LoVo (cell line): ENCODE results near the gene C5orf47.

Experiments
- DNase-seq: peaks from one replicate; pipeline ENCODE4 v3.0.0-alpha.2; 2016; ENCODE audit warnings: low spot score

C5orf47 gene

DNA sequence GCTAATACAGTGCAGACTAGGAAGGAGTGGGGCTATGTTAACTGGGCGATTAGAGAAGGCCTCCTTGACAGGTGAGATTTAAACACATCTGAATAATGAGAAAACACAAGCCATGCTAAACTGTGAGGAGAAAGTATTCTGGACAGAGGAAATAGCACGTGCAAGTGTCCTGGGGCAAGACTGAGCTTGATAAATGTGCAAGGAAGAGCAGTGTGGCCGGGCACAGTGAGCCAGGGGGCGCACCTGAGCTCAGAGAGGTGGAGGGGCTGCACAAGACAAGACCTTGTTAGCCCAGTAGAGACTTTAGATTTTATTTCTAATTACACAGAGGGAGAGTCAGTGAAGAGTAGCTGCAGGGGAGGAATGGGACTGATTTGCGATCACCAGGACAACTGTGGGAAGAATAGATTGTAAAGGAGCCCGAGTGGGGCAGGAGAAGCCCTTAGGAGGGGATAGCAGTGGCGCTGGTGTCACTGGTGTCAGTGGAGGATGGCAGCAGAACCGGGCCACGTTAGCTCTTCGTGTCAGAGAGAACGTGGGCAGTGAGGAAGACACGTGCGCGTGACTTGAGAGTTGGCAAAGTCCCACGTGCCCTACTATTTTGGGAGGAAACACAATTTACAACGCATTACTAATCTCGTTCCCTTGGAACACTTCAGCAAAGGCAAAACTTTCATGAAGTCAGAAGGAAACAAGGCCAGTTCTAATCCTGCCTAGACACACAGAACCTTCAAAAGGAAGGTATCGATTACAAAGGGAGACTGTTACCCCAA is 17.9 kb upstream of the C5orf47 start:
- no peak for DNase-seq

DNA sequence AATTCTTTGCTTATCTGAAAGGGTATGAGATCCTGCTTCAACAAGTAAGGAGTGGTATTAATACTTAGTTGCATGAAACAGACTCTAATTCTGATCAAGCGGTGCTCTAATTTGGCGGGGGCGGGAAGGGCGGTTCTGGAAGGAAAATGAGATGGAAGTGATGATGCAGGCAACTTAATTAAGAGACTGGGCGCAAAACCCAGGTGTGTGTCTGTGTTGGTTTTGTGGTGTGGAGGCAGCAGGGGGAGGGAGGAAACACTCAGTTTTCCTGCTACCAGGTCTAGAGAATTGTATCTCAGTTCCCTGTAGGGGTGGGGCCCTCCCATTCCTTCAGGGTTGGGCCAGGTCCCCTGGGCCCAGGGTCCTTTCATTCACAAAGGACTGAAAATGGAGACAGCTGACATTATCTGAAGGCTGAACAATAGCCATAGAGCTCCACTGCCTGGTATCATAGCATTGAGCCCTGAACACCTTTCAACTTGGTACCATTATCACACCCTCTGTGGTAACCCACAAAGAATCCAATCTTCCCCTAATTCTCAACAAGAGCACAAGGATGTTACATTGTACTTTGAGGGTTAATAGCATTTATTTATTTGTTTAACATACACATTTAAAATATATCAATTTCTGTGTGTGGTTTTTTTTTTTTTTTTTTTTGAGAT is 17.2 kb upstream of the C5orf47 start:
- no peak for DNase-seq

DNA sequence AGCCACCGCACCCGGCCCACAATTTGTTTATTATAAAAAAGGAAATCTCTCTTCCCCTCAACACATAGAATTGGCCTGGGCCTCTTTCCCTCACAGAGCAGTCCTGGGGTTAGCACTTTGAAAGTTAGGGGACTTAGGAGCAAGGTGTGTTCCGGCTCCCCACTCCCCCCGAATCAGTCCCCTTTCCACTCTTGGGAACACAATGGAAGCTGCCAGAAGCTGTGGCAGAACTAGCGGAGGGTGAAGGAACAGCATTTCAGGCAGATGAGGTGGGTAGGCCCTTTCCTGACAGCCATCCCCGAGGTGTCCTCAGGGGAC is 16.4 kb upstream of the C5orf47 start:
- DNase-seq, result no peak

- peak; percentile 78 for DNase-seq
Observed at GRCh38 chr5:173972925-173973615, 15.9 kb upstream of the C5orf47 start.

- no peak for DNase-seq
Observed at GRCh38 chr5:173973616-173973969, 15.4 kb upstream of the C5orf47 start.

- no peak for DNase-seq
Observed at GRCh38 chr5:173974688-173975239, 14.2 kb upstream of the C5orf47 start.

- DNase-seq, result no peak
Observed at GRCh38 chr5:173981185-173981761, 7.7 kb upstream of the C5orf47 start.

GRCh38 chr5:173984218-173984617 is 4.8 kb upstream of the C5orf47 start:
- peak; percentile 8 for DNase-seq

GRCh38 chr5:173989432-173990082 is 587 bp downstream of the C5orf47 start:
- DNase-seq, result no peak

DNA sequence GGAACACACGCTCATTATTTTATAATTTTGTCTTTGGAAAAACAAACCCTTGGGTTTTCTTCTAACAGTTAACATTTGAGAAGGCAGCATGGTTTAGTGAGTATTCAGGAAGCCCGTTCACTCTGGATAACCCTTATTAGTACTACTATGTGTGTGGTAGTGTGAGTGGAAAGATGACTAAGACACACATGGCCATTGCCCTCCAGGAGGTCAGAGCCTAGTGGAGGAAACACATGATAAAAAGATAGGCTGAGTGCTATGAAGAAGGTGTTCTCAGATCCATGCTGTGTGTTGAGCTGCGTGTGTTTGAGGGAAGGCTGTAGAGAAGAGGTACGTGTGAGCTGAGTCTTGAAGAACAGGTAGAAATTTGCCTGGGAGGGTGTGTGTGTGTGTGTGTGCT is 8.4 kb downstream of the C5orf47 start:
- no peak for DNase-seq

DNA sequence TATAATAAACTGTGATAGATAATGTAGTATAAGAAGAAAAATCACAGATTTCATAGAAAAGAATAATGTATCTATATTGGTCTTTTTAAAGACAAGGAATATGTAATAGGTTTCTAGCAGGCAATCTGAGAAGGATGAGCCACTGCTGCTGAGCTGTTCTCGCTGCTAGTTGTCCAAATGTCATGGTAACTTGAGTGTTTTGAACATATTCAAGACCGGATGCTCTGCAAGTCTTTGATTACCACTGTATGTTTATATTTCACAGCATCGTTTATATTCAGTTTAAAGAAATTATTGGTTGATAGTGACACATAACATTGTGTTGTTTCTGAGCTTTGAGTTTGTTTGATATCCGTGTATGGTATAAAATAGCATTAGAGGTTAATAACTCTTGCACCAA is 9.6 kb downstream of the C5orf47 start:
- no peak for DNase-seq

DNA sequence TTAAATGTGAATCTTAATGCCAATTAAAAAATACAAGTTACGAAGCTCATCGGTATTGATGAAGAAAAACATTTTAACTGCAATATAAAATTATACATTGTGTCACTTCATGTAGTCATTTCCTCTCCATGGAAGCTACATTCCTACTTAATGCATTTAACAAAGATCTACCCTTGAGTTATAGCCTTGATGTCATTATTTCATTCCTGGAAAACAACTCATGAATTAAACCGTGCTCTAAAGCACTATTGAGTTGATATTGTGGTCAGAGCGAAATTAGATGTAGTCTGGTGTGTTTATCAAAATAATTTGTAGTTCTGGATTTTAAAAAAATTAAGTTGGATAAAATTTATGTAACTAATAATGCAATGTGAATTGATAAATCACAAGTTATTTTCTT is 11.1 kb downstream of the C5orf47 start:
- no peak for DNase-seq

GRCh38 chr5:174003795-174004194 is 14.8 kb downstream of the C5orf47 start:
- no peak for DNase-seq

GRCh38 chr5:174008922-174009321 is 20.0 kb downstream of the C5orf47 start:
- no peak for DNase-seq

DNA sequence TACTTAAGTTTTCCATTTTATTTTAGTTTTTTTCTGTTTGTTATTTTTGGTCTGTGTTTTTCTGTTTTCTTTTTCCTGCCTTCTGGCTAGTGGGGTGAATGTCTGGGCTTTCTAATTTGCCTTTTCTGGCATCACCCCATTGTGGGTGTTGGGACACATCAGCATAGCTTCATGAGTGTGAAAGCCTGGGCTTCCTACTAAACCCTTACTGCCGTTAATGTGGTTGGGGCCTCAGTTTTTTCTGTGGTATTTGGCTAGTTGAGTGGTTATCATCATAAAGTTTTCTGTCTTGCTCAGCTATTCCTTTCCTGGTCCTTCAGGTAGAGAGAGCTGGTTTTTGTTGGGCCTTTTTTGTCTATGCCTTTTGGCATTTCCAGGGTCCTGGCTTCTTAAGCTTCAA is 21.4 kb downstream of the C5orf47 start:
- DNase-seq, result no peak

GRCh38 chr5:174011441-174011840 is 22.5 kb downstream of the C5orf47 start:
- DNase-seq, result no peak

GRCh38 chr5:174020069-174020927 is 31.3 kb downstream of the C5orf47 start:
- peak; percentile 49 for DNase-seq

DNA sequence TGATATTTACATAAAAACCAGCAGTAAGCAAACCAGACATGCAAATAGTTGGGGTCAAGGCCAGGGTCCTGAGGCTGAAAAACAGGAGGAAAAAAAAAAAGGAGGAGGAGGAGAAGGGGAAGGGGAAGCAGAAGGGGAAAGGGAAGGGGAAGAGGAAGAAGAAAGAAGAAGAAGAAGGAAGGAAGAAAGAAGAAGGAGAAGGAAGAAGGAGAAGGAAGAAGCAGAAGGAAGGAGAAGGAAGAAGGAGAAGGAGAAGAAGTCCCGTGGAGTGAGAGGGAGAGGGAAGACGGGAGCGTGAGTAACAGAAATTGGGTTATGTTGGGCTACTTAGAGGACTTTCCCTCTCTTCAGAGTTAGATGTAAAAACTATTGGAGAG is 31.9 kb downstream of the C5orf47 start:
- no peak for DNase-seq

DNA sequence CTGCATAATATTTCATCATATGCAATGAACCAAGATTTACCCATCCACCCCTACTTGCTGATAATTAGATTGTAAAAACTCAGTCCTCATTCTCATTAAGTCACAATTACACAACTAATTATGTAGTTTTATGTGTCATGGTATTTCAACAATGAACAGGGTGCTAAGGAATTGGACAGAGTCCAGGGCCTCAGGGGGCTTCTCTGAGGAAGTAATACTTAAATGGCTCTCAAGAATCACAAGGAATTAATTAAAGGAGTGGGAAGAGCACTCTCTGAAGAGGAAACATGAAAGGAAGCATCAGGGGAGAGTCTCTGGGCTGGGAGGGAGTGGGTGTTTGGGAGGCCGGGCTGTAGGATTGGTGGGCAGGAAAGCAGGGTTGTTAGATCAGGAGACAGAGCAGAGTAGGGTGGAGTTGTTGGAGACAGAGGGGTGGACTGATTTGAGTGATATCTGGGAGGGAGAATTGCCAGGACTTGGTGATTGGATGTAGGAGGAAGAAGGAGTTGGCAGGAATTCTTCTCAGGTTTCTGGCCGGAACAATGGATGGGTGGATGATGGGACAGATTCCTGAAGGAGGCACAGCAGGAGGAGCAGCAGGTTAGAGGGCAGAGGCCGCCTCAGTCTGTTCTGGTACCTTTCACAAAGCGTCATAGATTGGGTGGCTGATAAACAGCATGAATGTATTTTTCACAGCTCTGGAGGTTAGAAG is 33.6 kb downstream of the C5orf47 start:
- DNase-seq, result no peak

DNA sequence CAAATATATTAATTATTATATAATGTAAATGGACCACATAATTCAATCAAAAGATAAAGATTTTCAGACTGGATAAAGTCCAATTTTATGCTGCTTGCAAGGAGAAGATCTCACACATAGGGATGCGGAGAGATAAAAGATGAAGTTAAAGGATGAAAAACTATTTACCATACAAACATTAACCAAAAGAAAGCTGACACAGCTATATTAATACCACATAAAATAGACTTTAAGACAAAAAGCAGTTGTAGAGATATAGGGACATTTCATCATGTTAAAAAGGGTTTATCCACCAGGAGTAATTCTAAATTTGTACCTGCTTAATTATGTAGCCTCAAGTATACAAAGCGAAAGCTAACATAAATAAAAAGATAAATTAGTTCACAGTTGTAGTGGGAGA is 41.3 kb downstream of the C5orf47 start:
- DNase-seq, result no peak
